T-cell (primary cell): ENCODE results near the gene GTF3A. TPM values are rescaled to one million over a fixed set of nuclear protein-coding genes. Genes with fewer than 3 reads are reported as not detected.

Experiments
- ATAC-seq, 4 experiments: fragments of 200-7000 bp in 3 of 4; fragments of 150-1000 bp in 1 of 4; cut with Tn5 transposase; replicated peaks in 1 of 4; 1 replicate in 3 of 4; 2 replicates in 1 of 4; pipeline ENCODE4 v1.10.0; 2021; ENCODE audit warnings: moderate library complexity in 3 of 4, mild to moderate bottlenecking in 2 of 4, moderate number of reproducible peaks in 1 of 4
- CTCF ChIA-PET, 2 donors: fragments of 300-600 bp; sonication (Branson Sonifier 250); formaldehyde crosslinking; loops; one replicate each; lab custom pipeline; 2022; ENCODE audit warnings: antibody characterized with exemption in 2 of 2; lab: Charles Lee
- POLR2A ChIA-PET, 2 donors: fragments of 300-600 bp; sonication (Branson Sonifier 250); formaldehyde crosslinking; loops; one replicate each; lab custom pipeline; 2022; ENCODE audit warnings: antibody characterized with exemption in 2 of 2; lab: Charles Lee
- DNase-seq, 35 experiments: peaks; one replicate each; pipeline versions ENCODE4 v3.0.0 to v3.0.0-alpha.2; 2013 to 2023
- H3K27ac ChIP-seq: one replicate; pipeline ENCODE4 v1.5.1; 2013; ENCODE audit warnings: low read length
- H3K27me3 ChIP-seq, 2 experiments: replicated peaks in 1 of 2; 1 replicate in 1 of 2; 2 replicates in 1 of 2; pipeline versions ENCODE4 v1.6.1 to v1.7.0; 2013; ENCODE audit warnings: low read length in 1 of 2, mixed read lengths in 1 of 2; ENCODE audit not compliant: control insufficient read depth in 2 of 2, insufficient read depth in 2 of 2; ENCODE audit errors: extremely low read depth in 1 of 2
- H3K36me3 ChIP-seq, 2 donors: 1 replicate in 1 of 2; 2 replicates in 1 of 2; pipeline versions ENCODE4 v1.6.1 to v1.7.0; 2013; ENCODE audit warnings: low read length in 1 of 2; ENCODE audit not compliant: control insufficient read depth in 2 of 2, insufficient read depth in 1 of 2; ENCODE audit errors: extremely low read depth in 1 of 2
- H3K4me1 ChIP-seq, 2 experiments: 1 replicate in 1 of 2; 2 replicates in 1 of 2; pipeline versions ENCODE4 v1.6.1 to v1.7.0; 2013; ENCODE audit warnings: low read length in 2 of 2, mixed read lengths in 1 of 2; ENCODE audit not compliant: insufficient read depth in 2 of 2, control insufficient read depth in 1 of 2; ENCODE audit errors: extremely low read depth in 1 of 2
- H3K4me3 ChIP-seq, 2 donors: 1 replicate in 1 of 2; 2 replicates in 1 of 2; pipeline versions ENCODE4 v1.5.1 to v1.7.0; 2013; ENCODE audit warnings: mild to moderate bottlenecking in 2 of 2, low read length in 1 of 2, moderate library complexity in 1 of 2; ENCODE audit not compliant: control insufficient read depth in 1 of 2; ENCODE audit errors: extremely low read depth in 1 of 2
- H3K9me3 ChIP-seq: 2 replicates; pipeline ENCODE4 v1.7.0; 2013
- H3K27ac Mint-ChIP-seq, 2 donors: one replicate each; pipeline ENCODE4 v1.8.0; 2020 to 2021; ENCODE audit warnings: mild to moderate bottlenecking in 2 of 2, mixed read lengths in 2 of 2
- H3K27me3 Mint-ChIP-seq, 2 donors: one replicate each; pipeline ENCODE4 v1.8.0; 2021 to 2022; ENCODE audit warnings: mixed read lengths in 2 of 2
- H3K36me3 Mint-ChIP-seq: one replicate; pipeline ENCODE4 v1.8.0; 2021; ENCODE audit warnings: mixed read lengths
- H3K4me1 Mint-ChIP-seq, 3 donors: one replicate each; pipeline ENCODE4 v1.8.0; 2020 to 2022; ENCODE audit warnings: mixed read lengths in 3 of 3, mild to moderate bottlenecking in 1 of 3
- H3K4me3 Mint-ChIP-seq, 3 donors: one replicate each; pipeline ENCODE4 v1.8.0; 2020 to 2022; ENCODE audit warnings: mild to moderate bottlenecking in 3 of 3, mixed read lengths in 3 of 3, moderate library complexity in 3 of 3
- H3K9me3 Mint-ChIP-seq, 3 donors: one replicate each; pipeline ENCODE4 v1.8.0; 2020 to 2022; ENCODE audit warnings: mixed read lengths in 3 of 3
- WGBS: methylation state at CpG from one replicate; pipeline ENCODE4 v1.1.5; 2013; ENCODE audit warnings: missing lambda C conversion rate; ENCODE audit not compliant: insufficient coverage; 5-methylcytosine and 5-hydroxymethylcytosine counted together
- total RNA-seq, 35 experiments: library from RNA in 6 of 35; stranded (reverse) in 6 of 35; fragments of 120-200 nt in 1 of 35; gene quantifications; one replicate each; pipeline versions ENCODE4 v1.2.1 to v1.2.4 and lab custom pipeline; 2013 to 2026

The GTF3A gene
- total RNA-seq, 5 donors from 2014 or later (not counting 1 experiment from before 2014, with no cell fraction given) = 144 to 266 (median 229) TPM

GRCh38 chr13:27483421-27483820 lies 59.0 kb downstream of the GTF3A start:
- no peaks in the 10 kb centered on the region for H3K27me3 ChIP-seq
- H3K36me3 ChIP-seq = no peaks in the 10 kb centered on the region
- ChIA-PET POLR2A (interaction anchor here in 1 of 2 donors (0.6 kb wide), 1 partner anchor 28 kb away, joined by 3 read pairs; no protein-coding TSS in a partner anchor), CTCF (no interaction called here)
- no peaks in the 10 kb centered on the region for H3K4me1 ChIP-seq
- Mint-ChIP-seq H3K4me1 (peaks cover 0 to 7% (median 0%) of the 10 kb centered on the region in 3 donors), H3K36me3 (peaks cover 4% of the 10 kb centered on the region), H3K9me3 (no peaks in the 10 kb centered on the region), H3K27me3 (peaks cover 0 to 4% of the 10 kb centered on the region in 2 donors), H3K27ac (no peak overlapping the region), H3K4me3 (no peak overlapping the region)
- no peak overlapping the region for H3K27ac ChIP-seq
- no peak for ATAC-seq
- DNase-seq = no peak
- H3K9me3 ChIP-seq = peaks cover 2% of the 10 kb centered on the region
- 94% methylated on average over 10 of the region's 11 CpGs for WGBS
- no peak overlapping the region for H3K4me3 ChIP-seq

Other genes starting within 250 kb of the GTF3A start
- 1,000 to 10,000 TPM; 1,968 to 2,258 (median 2,221) TPM for gene RPL21, start 173.1 kb upstream of the GTF3A start, total RNA-seq
- gene RASL11A, start 153.8 kb upstream of the GTF3A start, total RNA-seq = 1 to 10 TPM in 4 of 5 donors, under 1 TPM in 1; 0.96 to 5.4 (median 2.1) TPM
- 10 to 100 TPM; 45.4 to 74.1 (median 61.4) TPM for gene MTIF3, start 25.9 kb downstream of the GTF3A start, total RNA-seq
- 10 to 100 TPM in 2 of 5 donors, 1 to 10 TPM in 3; 5.0 to 11.8 (median 9.8) TPM for gene LNX2, start 195.9 kb downstream of the GTF3A start, total RNA-seq
- 100 to 1,000 TPM; 136 to 167 (median 139) TPM for gene POLR1D, start 197.3 kb downstream of the GTF3A start, total RNA-seq